Osteoblast (primary cell): ENCODE measurements around the gene DNAH7. TPM values are rescaled to one million over a fixed set of nuclear protein-coding genes. Genes with fewer than 3 reads are reported as not detected.
A peak's percentile ranks its signal among the peaks of the same experiment; 100 is the strongest.

Experiments used
- DNase-seq: peaks from one replicate; pipeline ENCODE4 v3.0.0; 2011; ENCODE audit warnings: low spot score, mixed read lengths; ENCODE audit not compliant: insufficient read length; ENCODE audit errors: missing footprints
- H2AFZ ChIP-seq: 2 replicates; pipeline ENCODE4 v1.6.0; 2011; ENCODE audit warnings: mild to moderate bottlenecking, low read length
- H3K27ac ChIP-seq: 2 replicates; pipeline ENCODE4 v1.5.1; 2011; ENCODE audit warnings: mild to moderate bottlenecking, low read depth, low read length, moderate library complexity
- H3K27me3 ChIP-seq: 2 replicates; pipeline ENCODE4 v1.6.0; 2012; ENCODE audit warnings: mild to moderate bottlenecking, control low read depth, inconsistent platforms, low read length, moderate library complexity; ENCODE audit not compliant: insufficient read depth
- H3K36me3 ChIP-seq: 2 replicates; pipeline ENCODE4 v1.5.1; 2011; ENCODE audit warnings: mild to moderate bottlenecking, low read length, control low read depth, moderate library complexity; ENCODE audit not compliant: insufficient read depth
- H3K4me1 ChIP-seq: 2 replicates; pipeline ENCODE4 v1.5.1; 2011; ENCODE audit warnings: mild to moderate bottlenecking, low read length, control low read depth, moderate library complexity; ENCODE audit not compliant: insufficient read depth
- H3K4me2 ChIP-seq: 2 replicates; pipeline ENCODE4 v1.6.0; 2011; ENCODE audit warnings: mild to moderate bottlenecking, low read length; ENCODE audit not compliant: insufficient read depth
- H3K4me3 ChIP-seq: fragments of 200-600 bp; sonication (generic); 3 replicates; pipeline ENCODE4 v1.5.1; 2012; ENCODE audit warnings: mild to moderate bottlenecking, low read length, inconsistent platforms; ENCODE audit not compliant: insufficient read depth
- H3K79me2 ChIP-seq: 2 replicates; pipeline ENCODE4 v1.6.0; 2012; ENCODE audit warnings: mild to moderate bottlenecking, low read length, control low read depth, inconsistent platforms; ENCODE audit not compliant: insufficient read depth
- H3K9me3 ChIP-seq: 2 replicates; pipeline ENCODE4 v1.5.1; 2011; ENCODE audit warnings: low read depth, low read length, control low read depth
- H4K20me1 ChIP-seq: 2 replicates; pipeline ENCODE4 v1.6.0; 2012; ENCODE audit warnings: mild to moderate bottlenecking, low read length, control low read depth; ENCODE audit not compliant: insufficient read depth
- total RNA-seq: library from RNA; depleted of rRNA; stranded (reverse); fragments of >200 nt; gene quantifications from 2 replicates; pipeline ENCODE4 v1.2.3, GENCODE V29; 2012
- TF ChIP-seq, protein P1 (sequence below): IDR thresholded peaks from 2 replicates; pipeline ENCODE4 v1.5.1; 2011; ENCODE audit warnings: mild to moderate bottlenecking, low read depth, low read length, moderate library complexity; ENCODE audit errors: extremely low read depth

Gene DNAH7
- total RNA-seq, 1 donor = 2.5 TPM

DNA sequence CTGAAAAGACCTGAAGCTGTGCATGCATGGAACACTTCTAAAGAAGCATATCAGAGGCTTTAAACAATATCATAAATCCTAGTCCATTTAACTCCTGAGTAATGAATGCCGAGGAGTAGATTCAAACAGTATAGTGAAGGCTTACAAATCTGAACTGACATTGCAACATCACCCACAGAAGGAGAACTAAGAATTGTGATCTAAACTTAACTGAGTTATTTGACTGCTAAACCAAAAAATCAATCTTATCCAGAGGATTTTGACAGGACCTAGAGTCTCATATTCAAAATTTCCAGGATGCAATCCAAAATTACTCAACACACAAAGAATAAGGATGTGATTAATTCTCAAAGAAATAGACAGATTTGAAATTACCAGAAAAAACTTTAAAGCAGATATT, 230.6 kb downstream of the DNAH7 start:
- Histone ChIP-seq H3K27me3 (no peaks in the 10 kb centered on the region), H3K4me3 (no peak overlapping the region), H3K36me3 (no peaks in the 10 kb centered on the region), H3K9me3 (no peaks in the 10 kb centered on the region), H2AFZ (no peak overlapping the region), H3K4me2 (peak overlapping the region; percentile 18), H3K79me2 (no peaks in the 10 kb centered on the region), H3K4me1 (peaks cover 9% of the 10 kb centered on the region), H4K20me1 (no peaks in the 10 kb centered on the region), H3K27ac (no peak overlapping the region)
- TF ChIP-seq, protein P1, sequence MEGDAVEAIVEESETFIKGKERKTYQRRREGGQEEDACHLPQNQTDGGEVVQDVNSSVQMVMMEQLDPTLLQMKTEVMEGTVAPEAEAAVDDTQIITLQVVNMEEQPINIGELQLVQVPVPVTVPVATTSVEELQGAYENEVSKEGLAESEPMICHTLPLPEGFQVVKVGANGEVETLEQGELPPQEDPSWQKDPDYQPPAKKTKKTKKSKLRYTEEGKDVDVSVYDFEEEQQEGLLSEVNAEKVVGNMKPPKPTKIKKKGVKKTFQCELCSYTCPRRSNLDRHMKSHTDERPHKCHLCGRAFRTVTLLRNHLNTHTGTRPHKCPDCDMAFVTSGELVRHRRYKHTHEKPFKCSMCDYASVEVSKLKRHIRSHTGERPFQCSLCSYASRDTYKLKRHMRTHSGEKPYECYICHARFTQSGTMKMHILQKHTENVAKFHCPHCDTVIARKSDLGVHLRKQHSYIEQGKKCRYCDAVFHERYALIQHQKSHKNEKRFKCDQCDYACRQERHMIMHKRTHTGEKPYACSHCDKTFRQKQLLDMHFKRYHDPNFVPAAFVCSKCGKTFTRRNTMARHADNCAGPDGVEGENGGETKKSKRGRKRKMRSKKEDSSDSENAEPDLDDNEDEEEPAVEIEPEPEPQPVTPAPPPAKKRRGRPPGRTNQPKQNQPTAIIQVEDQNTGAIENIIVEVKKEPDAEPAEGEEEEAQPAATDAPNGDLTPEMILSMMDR = no peak
- DNase-seq = peak; percentile 68

GRCh38 chr2:195836002-195836401, 232.6 kb downstream of the DNAH7 start:
- no peaks in the 10 kb centered on the region for H3K9me3 ChIP-seq
- H3K79me2 ChIP-seq = no peaks in the 10 kb centered on the region
- no peak overlapping the region for H3K4me2 ChIP-seq
- H3K4me1 ChIP-seq = peaks cover 4% of the 10 kb centered on the region
- no peak overlapping the region for H2AFZ ChIP-seq
- TF ChIP-seq, protein P1 = no peak
- DNase-seq = peak; percentile 0
- no peaks in the 10 kb centered on the region for H3K36me3 ChIP-seq
- no peaks in the 10 kb centered on the region for H3K27me3 ChIP-seq
- no peak overlapping the region for H3K27ac ChIP-seq
- H3K4me3 ChIP-seq = no peak overlapping the region
- no peaks in the 10 kb centered on the region for H4K20me1 ChIP-seq

DNA sequence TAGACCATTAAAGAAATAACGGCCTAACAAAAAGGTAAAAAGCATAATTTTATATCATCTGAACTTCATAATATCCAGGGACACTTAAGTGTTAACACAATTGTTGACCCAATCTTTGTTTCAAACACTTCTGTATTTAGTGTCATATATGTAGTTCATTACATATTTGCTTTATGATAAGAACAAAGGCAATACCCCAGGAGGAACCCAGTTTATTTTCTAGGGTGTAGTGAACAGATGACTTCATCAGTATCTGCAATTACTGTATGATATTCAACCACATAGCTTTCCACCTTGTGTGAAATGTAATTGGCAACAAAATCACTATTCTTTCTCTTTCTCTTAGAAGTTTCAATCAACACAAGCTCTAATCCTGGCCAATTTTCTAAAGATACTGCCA, 233.8 kb downstream of the DNAH7 start:
- Histone ChIP-seq H3K36me3 (no peaks in the 10 kb centered on the region), H3K9me3 (no peaks in the 10 kb centered on the region), H3K4me1 (peaks cover 4% of the 10 kb centered on the region), H3K79me2 (no peaks in the 10 kb centered on the region), H3K4me2 (no peak overlapping the region), H4K20me1 (no peaks in the 10 kb centered on the region), H2AFZ (no peak overlapping the region), H3K4me3 (no peak overlapping the region), H3K27ac (no peak overlapping the region), H3K27me3 (no peaks in the 10 kb centered on the region)
- no peak for DNase-seq
- TF ChIP-seq, protein P1 = no peak

GRCh38 chr2:195830968-195831950, 237.4 kb downstream of the DNAH7 start:
- DNase-seq = no peak
- H4K20me1 ChIP-seq = no peaks in the 10 kb centered on the region
- no peaks in the 10 kb centered on the region for H3K9me3 ChIP-seq
- TF ChIP-seq, protein P1 = no peak
- H3K79me2 ChIP-seq = no peaks in the 10 kb centered on the region
- H3K4me3 ChIP-seq = no peak overlapping the region
- H3K27me3 ChIP-seq = no peaks in the 10 kb centered on the region
- H2AFZ ChIP-seq = no peak overlapping the region
- H3K4me1 ChIP-seq = no peaks in the 10 kb centered on the region
- no peaks in the 10 kb centered on the region for H3K36me3 ChIP-seq
- no peak overlapping the region for H3K27ac ChIP-seq
- H3K4me2 ChIP-seq = no peak overlapping the region
